Adrenal gland (tissue), 12 donors: ENCODE data around the gene DLGAP1. TPM values are rescaled to one million over a fixed set of nuclear protein-coding genes. Genes with fewer than 3 reads are reported as not detected.

Experiments
- DNase-seq, 7 donors: peaks; one replicate each; pipeline ENCODE4 v3.0.0-alpha.2; 2019 to 2020
- H3K27ac ChIP-seq, 5 donors: fragments of 200-600 bp; sonication (generic) in 4 of 5; 1 replicate in 3 of 5; 2 replicates in 2 of 5; pipeline versions ENCODE4 v1.5.1 to v1.8.0; 2016 to 2020; ENCODE audit warnings: mild to moderate bottlenecking in 1 of 5
- H3K27me3 ChIP-seq: fragments of 200-600 bp; 2 replicates; pipeline ENCODE4 v1.8.0; 2021
- H3K36me3 ChIP-seq, 2 donors: fragments of 200-600 bp; replicated peaks in 1 of 2; 1 replicate in 1 of 2; 2 replicates in 1 of 2; pipeline versions ENCODE4 v1.5.1 to v1.8.0; 2018 to 2022
- H3K4me1 ChIP-seq, 2 donors: fragments of 200-600 bp; replicated peaks in 1 of 2; 1 replicate in 1 of 2; 2 replicates in 1 of 2; pipeline versions ENCODE4 v1.5.1 to v1.8.0; 2018 to 2021
- H3K4me3 ChIP-seq, 4 donors: fragments of 200-600 bp; sonication (generic) in 3 of 4; one replicate each; pipeline ENCODE4 v1.5.1; 2016 to 2018
- H3K9me3 ChIP-seq, 3 donors: fragments of 200-600 bp; sonication (generic) in 1 of 3; replicated peaks in 1 of 3; 1 replicate in 2 of 3; 2 replicates in 1 of 3; pipeline versions ENCODE4 v1.5.1 to v1.8.0; 2016 to 2021
- POLR2A ChIP-seq, 2 donors: fragments of 450-650 bp; IDR thresholded peaks; one replicate each; pipeline ENCODE4 v1.6.1; 2017; ENCODE audit warnings: antibody characterized with exemption in 2 of 2, mild to moderate bottlenecking in 2 of 2, moderate library complexity in 1 of 2
- WGBS, 4 donors: extraction: QIAGEN DNeasy Blood & Tissue Kit in 2 of 4; methylation state at CpG; one replicate each; pipeline versions ENCODE4 v1.1.5 to v1.1.7; 2013 to 2017; 5-methylcytosine and 5-hydroxymethylcytosine counted together
- intact Hi-C, 2 donors: fragments of 100-400 bp; cut with DNase I; formaldehyde crosslinking; loops; one replicate each; pipeline versions ENCODE4 v1.14.1 to v1.15.0; 2022 to 2023
- polyA plus RNA-seq, 3 donors: library from polyadenylated mRNA; stranded (reverse); fragments of 200-250 nt in 2 of 3; fragments of 350-450 nt in 1 of 3; fragmentation: Illumina TruSeq in 1 of 3; extraction: RNeasy Lipid Tissue Mini Kit (QIAGEN cat#74804) in 1 of 3; gene quantifications; one replicate each; pipeline ENCODE4 v1.2.3, GENCODE V29; 2013 to 2014
- total RNA-seq, 9 donors: library from RNA; depleted of rRNA in 4 of 9; stranded (reverse); fragments of >200 nt in 4 of 9; fragments of 120-200 nt in 1 of 9; fragmentation: NEBNext Ultra II Directional in 1 of 9; extraction: Animal tissue kit (Norgen Biotek cat#: 25700) in 1 of 9; gene quantifications; one replicate each; pipeline versions ENCODE4 v1.1.0 to v1.2.4, GENCODE V29; 2013 to 2023
- TF ChIP-seq, protein P1 (sequence below), 6 experiments: fragments of 450-650 bp in 4 of 6; fragments of 200-600 bp in 2 of 6; sonication (generic) in 1 of 6; IDR thresholded peaks; 1 replicate in 5 of 6; 2 replicates in 1 of 6; pipeline versions ENCODE4 v1.5.1 to v1.8.0; 2016 to 2021; ENCODE audit warnings: antibody characterized with exemption in 6 of 6, mild to moderate bottlenecking in 2 of 6, moderate library complexity in 1 of 6
- donor health status: healthy with polysubstance abuse.
- donor health status: Bipolar disorder and iron deficiency.
- donor health status: DM: yes; HTN: yes; CAD: no.
- donor health status: DM: no; HTN: no; CAD: no.
- donor health status: DM: no; HTN: no; CAD: no.
- donor health status: DM: yes; HTN: yes; CAD: no.

The DLGAP1 gene
- total and polyA plus RNA-seq, 12 donors, result 1.7 to 30.9 (median 12.9) TPM

DNA sequence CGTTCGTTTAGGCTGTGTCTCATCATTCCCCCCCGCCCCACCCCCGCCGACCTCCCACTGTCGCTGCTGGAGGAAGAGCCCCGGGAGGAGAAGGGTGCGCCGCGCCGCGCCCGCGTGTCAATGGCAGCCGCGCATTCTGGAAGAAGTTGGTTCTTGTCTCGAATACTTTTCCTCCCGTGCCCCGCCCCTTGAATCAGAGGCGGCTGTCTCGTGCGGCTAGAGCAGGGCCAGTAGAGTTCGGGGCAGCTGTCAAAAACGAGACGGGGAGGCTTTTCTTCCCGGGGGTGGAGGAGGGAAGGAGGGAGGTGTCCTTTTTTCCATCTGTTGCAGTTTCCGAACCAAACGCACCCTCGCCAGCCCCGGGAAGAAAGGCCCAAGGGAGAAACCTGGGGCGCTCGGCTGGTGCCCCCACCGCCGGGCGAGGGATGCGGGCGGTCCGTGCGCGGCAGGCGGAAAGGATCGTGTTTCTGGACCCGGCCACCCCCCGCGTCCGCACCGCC is 1005.5 kb downstream of the DLGAP1 start:
- peak in 2 of 7 donors; percentile 80 to 81 for DNase-seq
- Histone ChIP-seq H3K9me3 (no peaks in the 10 kb centered on the region), H3K4me1 (peaks cover 21 to 28% of the 10 kb centered on the region in 2 donors), H3K36me3 (no peaks in the 10 kb centered on the region), H3K4me3 (peak overlapping the region in 3 of 4 donors; percentile 58 to 95 (median 70)), H3K27me3 (no peaks in the 10 kb centered on the region), H3K27ac (peak overlapping the region; percentile 96 to 99 (median 97))
- 0 to 1% (median 0%) methylated on average over 26 to 47 of the region's 47 CpGs; no CpG with 5 or more reads in 1 of the 4 donors for WGBS, 4 donors
- peak in 1 of 2 donors; percentile 3 for TF ChIP-seq POLR2A (IDR thresholded peaks at IDR 0.05)
- TF ChIP-seq, protein P1, sequence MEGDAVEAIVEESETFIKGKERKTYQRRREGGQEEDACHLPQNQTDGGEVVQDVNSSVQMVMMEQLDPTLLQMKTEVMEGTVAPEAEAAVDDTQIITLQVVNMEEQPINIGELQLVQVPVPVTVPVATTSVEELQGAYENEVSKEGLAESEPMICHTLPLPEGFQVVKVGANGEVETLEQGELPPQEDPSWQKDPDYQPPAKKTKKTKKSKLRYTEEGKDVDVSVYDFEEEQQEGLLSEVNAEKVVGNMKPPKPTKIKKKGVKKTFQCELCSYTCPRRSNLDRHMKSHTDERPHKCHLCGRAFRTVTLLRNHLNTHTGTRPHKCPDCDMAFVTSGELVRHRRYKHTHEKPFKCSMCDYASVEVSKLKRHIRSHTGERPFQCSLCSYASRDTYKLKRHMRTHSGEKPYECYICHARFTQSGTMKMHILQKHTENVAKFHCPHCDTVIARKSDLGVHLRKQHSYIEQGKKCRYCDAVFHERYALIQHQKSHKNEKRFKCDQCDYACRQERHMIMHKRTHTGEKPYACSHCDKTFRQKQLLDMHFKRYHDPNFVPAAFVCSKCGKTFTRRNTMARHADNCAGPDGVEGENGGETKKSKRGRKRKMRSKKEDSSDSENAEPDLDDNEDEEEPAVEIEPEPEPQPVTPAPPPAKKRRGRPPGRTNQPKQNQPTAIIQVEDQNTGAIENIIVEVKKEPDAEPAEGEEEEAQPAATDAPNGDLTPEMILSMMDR (IDR thresholded peaks at IDR 0.05), result peak in 1 of 6 experiments; percentile 2
- intact Hi-C loops, result loop anchor here (5.0 to 10.0 kb wide), 5 partner anchors 143 to 215 kb away; partner anchors contain the start of gene MYL12B (in 1 of the 2)

DNA sequence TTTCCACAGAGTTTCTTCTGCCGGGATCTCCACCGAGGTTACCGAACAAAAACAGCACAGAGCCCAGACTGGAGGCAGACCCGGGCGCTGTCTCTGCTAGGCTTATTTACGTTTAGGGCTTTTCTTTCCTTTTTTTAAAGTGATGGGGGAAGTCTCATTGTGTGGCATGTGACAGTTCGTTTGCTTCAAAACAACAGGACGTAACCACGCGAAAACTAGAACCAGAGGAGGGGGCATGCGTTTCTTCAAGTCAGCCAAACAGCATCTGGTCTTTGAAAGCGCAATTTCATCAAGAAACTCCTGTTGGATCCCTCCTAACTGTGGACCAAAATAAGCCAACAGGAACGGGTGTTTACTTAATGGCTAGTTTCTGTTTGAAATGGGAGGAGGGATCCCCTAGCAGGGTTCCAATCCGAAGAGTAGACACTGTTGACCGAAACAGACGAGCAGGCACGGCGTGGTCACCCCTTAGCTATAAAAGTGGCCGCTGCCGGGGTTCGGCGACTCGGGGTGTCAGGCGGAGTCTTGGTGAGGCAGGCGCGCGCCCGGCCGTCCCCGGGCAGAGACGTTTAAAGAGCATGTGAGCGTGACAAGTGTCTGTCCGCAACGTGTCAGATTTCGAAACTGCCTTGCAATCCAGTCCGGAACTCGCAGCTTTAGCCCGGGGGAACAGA is 1006.1 kb downstream of the DLGAP1 start:
- TF ChIP-seq, protein P1 (IDR thresholded peaks at IDR 0.05), result no peak
- peak; percentile 62 to 88 for TF ChIP-seq POLR2A (IDR thresholded peaks at IDR 0.05)
- Histone ChIP-seq H3K9me3 (no peaks in the 10 kb centered on the region), H3K36me3 (no peaks in the 10 kb centered on the region), H3K27me3 (no peaks in the 10 kb centered on the region), H3K4me1 (peaks cover 21 to 28% of the 10 kb centered on the region in 2 donors), H3K4me3 (peak overlapping the region in 3 of 4 donors; percentile 21 to 95 (median 70)), H3K27ac (peak overlapping the region; percentile 96 to 99 (median 97))
- intact Hi-C loops, result no loop called here
- DNase-seq, result peak; percentile 38 to 91 (median 91)
- 0 to 2% (median 0%) methylated on average over 24 to 38 of the region's 38 CpGs for WGBS, 4 donors

DNA sequence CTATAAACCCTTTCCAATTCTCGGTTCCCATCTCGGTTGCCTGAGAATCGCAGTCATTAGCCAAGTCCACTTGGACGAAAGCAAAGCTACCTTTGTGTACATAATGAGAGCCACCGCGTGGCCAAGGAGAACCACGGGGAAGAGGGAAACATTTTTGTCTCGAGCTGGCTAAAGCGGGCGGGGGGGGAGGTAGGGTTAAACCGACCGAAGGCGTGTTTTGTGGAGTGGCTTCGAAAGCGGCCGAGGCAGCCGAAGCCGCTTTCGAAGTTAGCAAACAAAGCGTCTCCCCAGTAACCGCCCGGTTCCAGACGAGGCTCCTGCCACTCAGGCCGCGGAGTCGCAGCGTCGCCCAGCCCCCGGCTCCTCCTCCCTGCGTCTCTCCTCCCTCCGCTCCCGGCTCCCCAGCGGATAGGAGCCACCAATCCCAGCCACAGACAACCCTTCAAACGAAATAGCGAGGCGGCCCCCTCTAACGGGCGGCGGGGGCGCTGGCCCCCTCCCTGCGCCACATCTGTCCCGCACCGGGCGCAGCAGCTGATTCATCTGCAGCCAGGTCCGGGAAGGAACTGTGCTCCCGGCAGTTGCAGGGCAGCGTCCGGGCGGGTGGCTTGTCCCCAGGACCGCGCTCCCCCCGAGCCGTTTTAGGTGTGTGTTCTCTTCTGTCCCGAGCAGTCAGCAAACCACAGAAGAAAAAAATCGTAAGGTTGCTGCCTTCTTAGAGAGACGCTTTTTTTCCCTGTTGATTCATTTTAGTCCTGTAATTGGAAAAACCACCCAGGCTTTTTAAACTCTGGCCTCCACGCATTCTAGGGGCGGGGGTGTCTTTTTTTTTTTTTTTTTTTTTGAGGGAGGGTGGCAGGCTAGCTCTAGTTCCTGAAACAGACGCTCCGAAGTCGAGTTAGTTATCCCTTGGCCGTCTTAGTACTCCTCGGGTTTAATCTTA is 1006.9 kb downstream of the DLGAP1 start:
- H3K27ac ChIP-seq, result peak overlapping the region; percentile 96 to 99 (median 97)
- H3K9me3 ChIP-seq, result no peaks in the 10 kb centered on the region
- DNase-seq, result peak; percentile 94 to 98 (median 97)
- intact Hi-C loops, result no loop called here
- peak overlapping the region; percentile 16 to 95 (median 46) for H3K4me3 ChIP-seq
- H3K4me1 ChIP-seq, result peaks cover 18 to 25% of the 10 kb centered on the region in 2 donors
- no peaks in the 10 kb centered on the region for H3K36me3 ChIP-seq
- no peaks in the 10 kb centered on the region for H3K27me3 ChIP-seq
- peak; percentile 86 to 99 for TF ChIP-seq POLR2A (IDR thresholded peaks at IDR 0.05)
- TF ChIP-seq, protein P1 (IDR thresholded peaks at IDR 0.05), result peak in 1 of 6 experiments; percentile 24
- 0% methylated on average over 42 to 63 of the region's 63 CpGs for WGBS, 4 donors
